CD4-positive, alpha-beta memory T cell (primary cell): Measurements from ENCODE around the gene PSG4. TPM values are rescaled to one million over a fixed set of nuclear protein-coding genes. Genes with fewer than 3 reads are reported as not detected.
"Not testable (repeated sequence)": the region's sequence is repeated elsewhere in the genome, so short reads cannot be mapped to it uniquely, and the experiment has no call there.

Experiments
- CTCF ChIA-PET: fragments of 350-600 bp; sonication (Branson Sonifier 250); formaldehyde crosslinking; loops from one replicate; lab custom pipeline; 2021; ENCODE audit warnings: inconsistent platforms; ENCODE audit not compliant: partially characterized antibody; lab: Charles Lee
- POLR2A ChIA-PET: fragments of 350-600 bp; sonication (Branson Sonifier 250); formaldehyde crosslinking; loops from one replicate; lab custom pipeline; 2021; ENCODE audit not compliant: partially characterized antibody; lab: Charles Lee
- DNase-seq, 5 donors: peaks; one replicate each; pipeline versions ENCODE4 v3.0.0 to v3.0.0-alpha.2; 2020 to 2022; ENCODE audit warnings: mixed read lengths in 1 of 5
- H3K27ac ChIP-seq: one replicate; pipeline ENCODE4 v1.7.0; 2013; ENCODE audit warnings: low read depth, low read length
- H3K27me3 ChIP-seq: 2 replicates; pipeline ENCODE4 v1.7.0; 2013; ENCODE audit warnings: mild to moderate bottlenecking, low read length, moderate library complexity; ENCODE audit not compliant: insufficient read depth
- H3K36me3 ChIP-seq: 2 replicates; pipeline ENCODE4 v1.7.0; 2013; ENCODE audit warnings: mild to moderate bottlenecking, low read length, moderate library complexity; ENCODE audit not compliant: insufficient read depth
- H3K4me1 ChIP-seq: 2 replicates; pipeline ENCODE4 v1.7.0; 2013; ENCODE audit warnings: mild to moderate bottlenecking, low read length, moderate library complexity; ENCODE audit not compliant: insufficient read depth
- H3K4me3 ChIP-seq, 2 donors: one replicate each; pipeline ENCODE4 v1.7.0; 2013; ENCODE audit warnings: low read length in 2 of 2, mild to moderate bottlenecking in 1 of 2
- H3K9me3 ChIP-seq, 2 donors: one replicate each; pipeline ENCODE4 v1.7.0; 2013; ENCODE audit warnings: low read length in 2 of 2, control low read depth in 1 of 2; ENCODE audit not compliant: control insufficient read depth in 1 of 2
- H3K27ac Mint-ChIP-seq, 7 donors: one replicate each; pipeline ENCODE4 v1.8.0; 2020 to 2021; ENCODE audit warnings: mixed read lengths in 7 of 7, mild to moderate bottlenecking in 6 of 7, inconsistent platforms in 3 of 7, moderate library complexity in 3 of 7
- H3K27me3 Mint-ChIP-seq, 2 donors: one replicate each; pipeline ENCODE4 v1.8.0; 2020 to 2021; ENCODE audit warnings: mixed read lengths in 2 of 2
- H3K36me3 Mint-ChIP-seq, 2 donors: one replicate each; pipeline ENCODE4 v1.8.0; 2020 to 2021; ENCODE audit warnings: mixed read lengths in 2 of 2, inconsistent platforms in 1 of 2, mild to moderate bottlenecking in 1 of 2
- H3K4me1 Mint-ChIP-seq, 4 donors: one replicate each; pipeline ENCODE4 v1.8.0; 2020 to 2021; ENCODE audit warnings: mixed read lengths in 4 of 4, mild to moderate bottlenecking in 1 of 4
- H3K4me3 Mint-ChIP-seq, 8 donors: one replicate each; pipeline ENCODE4 v1.8.0; 2020 to 2021; ENCODE audit warnings: mixed read lengths in 8 of 8, mild to moderate bottlenecking in 7 of 8, moderate library complexity in 6 of 8, inconsistent platforms in 3 of 8
- H3K9me3 Mint-ChIP-seq, 8 donors: one replicate each; pipeline ENCODE4 v1.8.0; 2020 to 2021; ENCODE audit warnings: mixed read lengths in 8 of 8, mild to moderate bottlenecking in 5 of 8, inconsistent platforms in 3 of 8, moderate library complexity in 1 of 8
- intact Hi-C: fragments of 100-400 bp; cut with micrococcal nuclease; formaldehyde crosslinking; loops from one replicate; pipeline ENCODE4 v1.15.1; 2023
- polyA plus RNA-seq, 2 donors: library from polyadenylated mRNA; unstranded; fragments of 300-500 nt; fragmentation: Illumina TruSeq; gene quantifications; one replicate each; pipeline ENCODE4 v1.2.3, GENCODE V29; 2021
- total RNA-seq, 2 experiments: library from RNA; stranded (reverse); gene quantifications; one replicate each; pipeline ENCODE4 v1.2.3, GENCODE V29; 2021

Gene PSG4
- total RNA-seq (not detected), polyA plus RNA-seq (not detected)

GRCh38 chr19:43205471-43206105 lies at the start of gene PSG4:
Gene PSG4, minus strand, starts transcription at chr19:43205638. Its CDS starts 102 bp downstream, at chr19:43205536.
- H3K9me3 Mint-ChIP-seq, POLR2A ChIA-PET, H3K9me3 ChIP-seq, H3K4me3 Mint-ChIP-seq, H3K4me3 ChIP-seq, H3K36me3 ChIP-seq, H3K36me3 Mint-ChIP-seq, intact Hi-C loops, H3K27ac ChIP-seq, H3K27me3 Mint-ChIP-seq, H3K4me1 Mint-ChIP-seq, H3K27me3 ChIP-seq, DNase-seq, CTCF ChIA-PET, H3K4me1 ChIP-seq: not testable (repeated sequence)
- peak within 1 kb of the TSS in 1 of 7 donors; percentile 35 for H3K27ac Mint-ChIP-seq

- CTCF ChIA-PET, H3K36me3 Mint-ChIP-seq: not testable (repeated sequence)
- peaks cover 0 to 26% (median 3%) of the 10 kb centered on the region in 8 donors for H3K9me3 Mint-ChIP-seq
These were observed 46.0 kb upstream of the PSG4 start for GRCh38 chr19:43251428-43251827.

DNA sequence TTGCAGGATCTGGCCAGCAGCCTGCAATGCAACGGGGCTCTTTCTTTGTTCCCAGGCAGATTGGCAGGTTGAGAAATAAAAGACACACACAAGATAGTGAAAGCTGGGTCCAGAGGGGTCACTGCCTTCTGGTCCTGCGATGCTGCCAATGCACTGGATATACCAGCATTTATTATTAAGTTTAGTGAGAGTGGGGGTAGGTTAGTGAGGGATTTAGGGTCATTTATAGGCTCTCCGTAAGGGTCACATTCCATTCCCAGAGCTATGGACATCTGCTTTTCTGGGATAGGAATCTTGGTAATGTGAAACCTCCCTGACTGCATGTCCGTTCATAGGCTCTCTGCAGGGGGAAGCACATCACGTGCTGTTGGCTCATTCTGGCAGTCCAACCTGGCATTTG lies 44.9 kb upstream of the PSG4 start:
- H3K4me1 ChIP-seq, H3K4me3 Mint-ChIP-seq, POLR2A ChIA-PET, H3K4me3 ChIP-seq, H3K27ac ChIP-seq, H3K4me1 Mint-ChIP-seq, intact Hi-C loops, DNase-seq, H3K27me3 ChIP-seq, H3K9me3 ChIP-seq, H3K27ac Mint-ChIP-seq, CTCF ChIA-PET, H3K36me3 Mint-ChIP-seq, H3K36me3 ChIP-seq: not testable (repeated sequence)
- Mint-ChIP-seq H3K9me3 (peaks cover 0 to 28% (median 2%) of the 10 kb centered on the region in 8 donors), H3K27me3 (peaks cover 5 to 14% of the 10 kb centered on the region in 2 donors)

More at GRCh38 chr19:43251428-43251827, 46.0 kb upstream of the PSG4 start:
- H3K4me3 ChIP-seq, H3K4me1 Mint-ChIP-seq, H3K36me3 ChIP-seq, H3K27me3 ChIP-seq, H3K4me3 Mint-ChIP-seq, H3K27ac Mint-ChIP-seq, DNase-seq, H3K27ac ChIP-seq, H3K9me3 ChIP-seq, POLR2A ChIA-PET, intact Hi-C loops, H3K4me1 ChIP-seq: not testable (repeated sequence)
- peaks cover 9 to 14% of the 10 kb centered on the region in 2 donors for H3K27me3 Mint-ChIP-seq

DNA sequence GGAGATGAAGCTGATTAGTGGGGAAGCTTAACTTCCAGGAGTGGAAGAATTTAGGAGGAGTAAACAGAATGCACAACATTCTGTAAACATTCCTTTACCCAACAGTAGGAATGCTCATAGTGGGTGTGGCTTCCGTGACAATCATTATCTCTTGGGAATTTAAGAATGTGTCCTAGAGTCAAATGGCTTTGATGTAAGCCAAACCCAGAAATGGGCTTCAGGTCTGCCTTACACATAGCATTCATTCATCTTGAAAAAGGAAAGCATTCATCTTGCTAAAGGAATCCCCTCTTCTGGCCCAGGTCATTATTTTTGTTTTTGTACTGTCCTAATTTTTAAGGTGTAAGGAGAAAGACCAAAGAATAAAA lies 43.2 kb upstream of the PSG4 start:
- CTCF ChIA-PET, H3K27me3 ChIP-seq, H3K27ac ChIP-seq, H3K36me3 Mint-ChIP-seq, H3K4me1 ChIP-seq, H3K9me3 ChIP-seq, H3K36me3 ChIP-seq, H3K4me3 Mint-ChIP-seq, H3K4me3 ChIP-seq, POLR2A ChIA-PET, H3K27ac Mint-ChIP-seq, H3K4me1 Mint-ChIP-seq, intact Hi-C loops, DNase-seq: not testable (repeated sequence)
- Mint-ChIP-seq H3K9me3 (peaks cover 0 to 28% (median 4%) of the 10 kb centered on the region in 8 donors), H3K27me3 (peaks cover 4 to 11% of the 10 kb centered on the region in 2 donors)

GRCh38 chr19:43247243-43247880 lies 41.9 kb upstream of the PSG4 start:
- CTCF ChIA-PET, POLR2A ChIA-PET: not testable (repeated sequence)

GRCh38 chr19:43245848-43246247 lies 40.4 kb upstream of the PSG4 start:
- H3K36me3 Mint-ChIP-seq, result not testable (repeated sequence)

More at GRCh38 chr19:43247243-43247880, 41.9 kb upstream of the PSG4 start:
- H3K9me3 Mint-ChIP-seq, result peaks cover 0 to 28% (median 4%) of the 10 kb centered on the region in 8 donors
- H3K4me1 Mint-ChIP-seq, H3K36me3 Mint-ChIP-seq, H3K27ac ChIP-seq, intact Hi-C loops, H3K4me3 Mint-ChIP-seq, H3K4me1 ChIP-seq, H3K27me3 ChIP-seq, H3K9me3 ChIP-seq, H3K36me3 ChIP-seq, DNase-seq, H3K4me3 ChIP-seq, H3K27ac Mint-ChIP-seq: not testable (repeated sequence)
- peaks cover 4 to 11% of the 10 kb centered on the region in 2 donors for H3K27me3 Mint-ChIP-seq

GRCh38 chr19:43242211-43242610 lies 36.8 kb upstream of the PSG4 start:
- H3K27me3 Mint-ChIP-seq, H3K36me3 Mint-ChIP-seq, H3K4me3 Mint-ChIP-seq, H3K4me3 ChIP-seq, H3K4me1 Mint-ChIP-seq, intact Hi-C loops, H3K4me1 ChIP-seq, DNase-seq, H3K27ac Mint-ChIP-seq, H3K27me3 ChIP-seq, CTCF ChIA-PET, H3K27ac ChIP-seq, H3K9me3 ChIP-seq, H3K36me3 ChIP-seq, POLR2A ChIA-PET: not testable (repeated sequence)
- peaks cover 4 to 42% (median 15%) of the 10 kb centered on the region in 8 donors for H3K9me3 Mint-ChIP-seq

More at GRCh38 chr19:43245848-43246247, 40.4 kb upstream of the PSG4 start:
- H3K4me3 Mint-ChIP-seq, CTCF ChIA-PET, H3K4me1 ChIP-seq, H3K27ac ChIP-seq, H3K27me3 Mint-ChIP-seq, H3K4me1 Mint-ChIP-seq, H3K27ac Mint-ChIP-seq, H3K36me3 ChIP-seq, H3K9me3 ChIP-seq, POLR2A ChIA-PET, H3K4me3 ChIP-seq, intact Hi-C loops, H3K27me3 ChIP-seq, DNase-seq: not testable (repeated sequence)
- peaks cover 0 to 31% (median 7%) of the 10 kb centered on the region in 8 donors for H3K9me3 Mint-ChIP-seq
